T-helper 1 cell treated with Interleukin-12 subunit alpha and Interleukin-12 subunit beta and Interleukin-4 antibody, amounts not matched to agents 30 ng/mL and 1 ng/mL, for 36 hours (primary cell): ENCODE measurements around the gene SNTG2. TPM values are rescaled to one million over a fixed set of nuclear protein-coding genes. Genes with fewer than 3 reads are reported as not detected.

ENCODE experiments used
- intact Hi-C: fragments of 100-400 bp; cut with micrococcal nuclease; formaldehyde crosslinking; loops from one replicate; pipeline ENCODE4 v1.15.1; 2024
- total RNA-seq: library from RNA; stranded (reverse); gene quantifications from 2 replicates; pipeline ENCODE4 v1.2.3, GENCODE V29; 2022

SNTG2 gene
- total RNA-seq, 1 donor from 2014 or later: not detected

DNA sequence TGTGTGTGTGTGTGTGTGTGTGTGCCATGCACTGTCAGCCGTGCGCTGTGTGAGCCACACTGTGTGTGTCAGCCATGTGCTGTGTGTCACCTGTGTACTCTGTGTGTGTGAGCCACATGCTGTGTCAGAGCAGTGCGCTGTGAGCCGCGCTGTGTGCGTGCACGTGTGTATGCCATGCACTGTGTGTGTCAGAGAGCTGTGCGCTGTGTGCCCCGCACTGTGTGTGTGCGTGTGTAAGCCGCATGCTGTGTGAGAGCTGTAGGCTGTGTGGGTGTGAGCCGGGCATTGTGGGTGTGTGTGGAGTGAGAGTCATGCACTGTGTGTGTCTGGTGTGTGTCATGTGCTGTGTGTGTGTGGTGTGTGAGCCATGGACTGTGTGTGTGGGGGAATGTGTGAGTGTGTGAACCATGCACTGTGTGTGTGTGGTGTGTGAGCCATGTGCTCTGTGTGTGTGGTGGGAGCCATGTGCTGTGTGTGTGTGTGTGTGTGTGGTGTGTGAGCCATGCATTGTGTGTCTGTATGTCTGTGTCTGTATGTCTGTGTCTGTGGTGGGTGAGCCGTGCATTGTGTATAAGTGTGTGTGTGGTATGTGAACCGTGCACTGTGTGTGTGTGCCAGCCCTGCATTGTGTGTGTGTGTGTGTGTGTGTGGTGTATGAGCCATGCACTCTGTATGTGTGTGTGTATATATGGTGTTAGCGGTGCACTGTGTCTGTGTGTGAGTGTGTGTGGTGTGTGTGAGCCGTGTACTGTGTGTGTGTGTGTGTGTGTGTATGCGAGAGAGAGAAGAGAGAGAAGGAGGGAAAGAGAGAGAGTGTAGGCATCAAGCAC, 356.3 kb downstream of the SNTG2 start:
- intact Hi-C loops: no loop called here

DNA sequence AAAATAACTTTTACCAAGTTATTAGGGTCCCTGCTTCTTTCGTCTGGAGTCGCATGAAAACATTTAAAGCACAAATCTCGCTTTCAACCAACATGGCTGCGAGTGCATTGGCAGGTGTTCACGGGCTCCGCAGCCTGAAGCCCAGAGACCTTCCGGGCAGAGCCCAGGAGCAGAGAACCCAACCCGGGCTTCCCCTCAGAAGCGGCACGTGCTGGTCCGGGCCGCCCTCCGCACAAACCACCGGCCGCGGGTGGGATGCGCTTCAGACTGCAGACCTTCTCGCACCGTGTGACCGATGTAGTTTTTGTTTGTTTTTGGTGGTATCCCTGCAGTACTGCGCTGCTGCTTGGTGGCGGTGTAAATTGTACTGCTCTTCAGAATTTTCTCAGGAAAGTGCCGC, 357.0 kb downstream of the SNTG2 start:
- intact Hi-C loops: no loop called here

DNA sequence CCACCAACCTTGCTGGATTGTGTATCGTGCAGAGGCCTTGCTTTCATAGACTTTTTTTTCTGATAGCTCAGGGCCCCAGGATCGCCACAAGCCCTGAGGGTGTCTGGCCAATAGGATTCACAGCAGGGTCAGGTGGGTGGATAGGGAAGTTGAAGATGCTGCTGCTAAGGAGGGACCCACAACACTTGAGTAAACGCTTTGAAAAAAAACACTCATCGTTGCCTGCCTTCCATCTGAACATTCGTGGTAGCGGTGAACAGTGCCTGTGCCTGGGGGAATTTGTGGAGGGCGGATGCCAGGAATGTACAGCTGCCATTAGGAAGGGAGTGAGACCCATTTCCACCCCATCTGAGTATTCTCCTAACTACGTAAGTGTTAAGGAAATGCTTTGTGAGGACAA, 358.0 kb downstream of the SNTG2 start:
- intact Hi-C loops: no loop called here

DNA sequence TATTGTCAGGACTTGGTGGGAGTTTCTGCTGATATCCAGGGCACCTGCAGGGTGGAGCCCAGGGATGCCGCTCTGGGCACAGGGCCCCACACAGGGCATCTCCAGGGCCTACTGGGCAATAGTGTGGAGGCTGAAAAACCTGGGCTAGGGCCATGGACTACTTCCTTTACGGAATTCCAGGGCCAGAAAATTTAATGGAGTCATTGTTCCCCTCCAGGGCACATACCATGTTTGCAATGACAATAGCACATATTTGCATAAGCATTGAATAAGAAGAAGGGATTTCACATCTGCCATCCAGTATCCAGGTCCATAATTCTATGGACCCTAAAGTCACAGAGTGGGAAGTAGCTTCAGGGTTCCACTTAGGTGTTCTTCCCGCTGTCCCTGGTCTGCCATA, 358.9 kb downstream of the SNTG2 start:
- intact Hi-C loops: no loop called here

DNA sequence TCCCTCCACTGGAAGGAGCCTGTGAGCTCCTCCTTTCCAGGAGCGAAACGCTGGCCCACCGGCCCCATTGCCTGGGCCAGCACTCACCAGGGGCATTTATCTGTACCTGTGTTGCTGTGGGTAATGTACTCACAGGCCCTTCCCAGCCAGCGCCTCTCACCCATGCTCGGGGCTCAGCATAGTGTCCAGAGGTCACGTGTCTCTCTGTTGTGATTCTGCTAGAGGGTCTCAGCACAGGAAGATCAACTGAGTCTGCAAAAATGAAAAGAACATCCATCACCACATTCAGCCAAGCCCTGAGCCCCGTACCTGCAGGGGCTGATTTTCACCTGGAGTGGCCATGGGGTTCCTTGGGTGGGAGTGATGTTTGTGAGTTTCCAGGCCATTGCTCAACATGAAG, 359.6 kb downstream of the SNTG2 start:
- intact Hi-C loops: no loop called here

- intact Hi-C loops: no loop called here
These were observed 360.2 kb downstream of the SNTG2 start for GRCh38 chr2:1310866-1311265.

DNA sequence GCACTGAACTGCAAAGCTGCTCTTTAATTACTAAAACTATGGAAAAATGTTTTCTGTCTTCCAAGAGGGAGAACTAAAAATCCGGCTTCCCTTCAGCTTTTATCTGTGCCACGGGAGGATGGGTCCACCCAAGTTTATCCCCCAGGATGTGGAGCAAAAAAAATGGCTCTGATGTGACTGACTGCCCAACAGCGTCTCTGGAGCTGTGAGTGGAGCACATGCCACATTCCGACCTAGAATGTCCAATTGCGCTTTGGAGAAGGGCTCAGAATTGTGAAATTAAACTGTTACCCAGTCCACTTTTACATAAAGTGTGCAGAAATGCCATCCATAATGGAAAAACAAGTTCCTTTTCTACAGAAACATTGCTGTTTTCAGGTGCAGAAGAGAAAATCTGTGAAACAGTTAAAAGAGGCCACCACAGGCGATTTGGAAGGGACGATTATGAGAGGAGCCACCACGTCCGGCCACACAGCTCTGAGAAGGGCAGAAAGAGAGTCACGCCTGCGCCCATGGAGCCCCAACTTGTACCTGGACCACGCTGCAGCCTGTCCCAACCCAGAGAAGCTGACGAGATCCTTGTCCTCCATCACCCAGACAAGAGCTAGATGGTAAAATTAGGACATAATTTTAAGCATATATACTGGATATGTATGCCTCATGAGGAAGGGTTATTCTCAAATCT, 362.7 kb downstream of the SNTG2 start:
- intact Hi-C loops: no loop called here

- intact Hi-C loops: no loop called here
These were observed 363.6 kb downstream of the SNTG2 start for GRCh38 chr2:1314254-1314653.

DNA sequence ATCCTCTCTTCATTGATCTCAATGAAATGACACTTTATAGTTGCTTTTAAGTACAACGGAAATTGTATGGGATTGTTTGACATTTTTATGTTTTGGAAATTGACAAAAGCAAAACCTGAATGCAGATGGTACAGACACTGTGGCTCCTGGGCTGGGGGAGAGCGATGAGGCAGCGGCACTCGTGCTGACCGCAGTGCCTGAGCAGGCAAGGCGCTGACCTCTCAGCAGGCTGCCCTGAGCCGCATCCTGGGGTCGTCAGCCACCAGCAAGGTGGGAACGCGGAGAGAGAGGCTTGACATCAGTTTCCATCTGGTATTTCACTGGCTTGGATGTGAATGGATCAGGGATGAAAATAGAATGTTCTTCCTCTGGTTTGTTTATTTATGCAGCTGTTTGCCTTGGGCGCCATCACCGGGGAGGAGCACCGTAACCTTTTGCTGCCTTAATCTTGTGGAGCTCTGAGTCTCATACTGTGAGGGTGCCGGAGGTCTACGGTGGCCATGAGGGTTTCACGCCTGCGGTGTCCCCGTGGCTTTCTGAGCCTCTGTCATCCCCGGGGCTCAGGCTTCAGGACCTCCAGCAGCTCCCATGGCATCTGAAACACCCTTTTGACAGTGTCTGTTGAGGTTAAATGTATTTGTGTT, 367.8 kb downstream of the SNTG2 start:
- intact Hi-C loops: no loop called here

GRCh38 chr2:1319393-1319792, 368.7 kb downstream of the SNTG2 start:
- intact Hi-C loops: no loop called here

- intact Hi-C loops: no loop called here
These were observed 370.7 kb downstream of the SNTG2 start for GRCh38 chr2:1321321-1321720.

GRCh38 chr2:1324884-1325283, 374.2 kb downstream of the SNTG2 start:
- intact Hi-C loops: no loop called here

GRCh38 chr2:1328684-1329083, 378.0 kb downstream of the SNTG2 start:
- intact Hi-C loops: no loop called here

DNA sequence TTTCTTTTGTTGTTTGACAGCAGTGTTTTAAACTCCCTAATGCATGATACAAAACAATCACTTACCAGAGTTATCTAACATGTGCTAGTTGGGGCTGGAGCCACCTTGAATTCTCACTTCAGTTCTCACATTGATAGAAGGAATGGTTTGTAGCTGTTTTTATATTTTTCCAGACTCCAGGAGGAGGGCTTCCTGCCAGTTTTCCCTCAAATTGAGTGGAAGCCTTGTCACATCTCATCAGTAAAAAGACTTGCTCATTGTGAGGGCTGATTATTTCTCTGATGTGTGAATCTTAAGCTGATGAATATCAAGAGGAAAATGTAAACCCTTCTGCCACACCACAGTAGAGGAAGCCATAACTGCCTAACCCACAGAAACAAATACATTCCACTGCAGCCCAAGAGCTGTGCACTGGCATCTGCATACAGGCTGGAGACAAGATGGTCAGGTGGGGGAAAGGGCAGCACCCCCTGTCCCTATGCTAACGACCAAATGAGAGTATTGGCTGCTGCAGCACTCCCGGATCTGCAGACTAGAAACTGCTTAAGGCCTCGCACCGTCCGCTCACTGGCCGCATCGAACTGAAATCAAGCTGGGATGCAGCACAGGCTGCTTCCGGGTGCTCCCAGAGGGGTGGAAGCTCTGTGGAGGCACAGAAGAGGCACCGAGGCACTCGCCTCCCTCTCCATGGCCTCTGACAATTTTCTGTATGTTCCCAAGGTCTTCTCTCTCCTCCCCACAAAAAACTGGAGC, 388.9 kb downstream of the SNTG2 start:
- intact Hi-C loops: no loop called here

GRCh38 chr2:1340141-1340512, 389.5 kb downstream of the SNTG2 start:
- intact Hi-C loops: no loop called here

DNA sequence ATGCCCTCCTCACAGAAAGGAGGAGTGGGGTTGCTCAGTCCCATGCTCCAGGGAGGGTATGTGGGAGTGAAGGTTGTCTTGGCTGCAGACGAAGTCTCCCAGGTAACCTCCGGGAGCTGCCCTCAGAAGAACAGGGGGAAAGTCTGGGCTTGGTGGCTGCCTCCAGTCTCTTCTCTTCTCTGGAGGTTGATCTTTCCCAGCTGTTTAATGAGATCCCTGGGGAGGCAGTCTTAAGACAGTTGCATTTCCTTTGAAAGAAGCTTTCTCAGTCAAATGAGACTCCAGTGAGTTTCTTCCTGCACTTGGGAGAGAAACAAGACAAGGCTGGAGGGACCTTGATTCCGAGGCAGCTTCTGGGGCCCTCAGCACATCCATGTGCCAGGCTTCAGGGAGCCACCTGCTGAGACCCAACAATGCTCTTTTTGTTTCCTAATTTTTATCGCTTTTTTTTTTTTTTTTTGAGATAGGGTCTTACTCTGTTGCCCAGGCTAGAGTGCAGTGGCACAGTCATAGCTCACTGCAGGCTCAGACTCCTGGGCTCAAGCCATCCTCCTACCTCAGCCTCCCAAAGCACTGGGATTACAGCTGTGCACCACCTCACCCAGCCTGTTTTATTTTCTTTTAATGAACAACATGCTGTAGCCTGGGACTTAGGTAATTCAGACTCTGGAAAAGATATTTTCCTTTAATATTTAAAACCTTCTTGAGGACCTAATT, 390.9 kb downstream of the SNTG2 start:
- intact Hi-C loops: no loop called here

DNA sequence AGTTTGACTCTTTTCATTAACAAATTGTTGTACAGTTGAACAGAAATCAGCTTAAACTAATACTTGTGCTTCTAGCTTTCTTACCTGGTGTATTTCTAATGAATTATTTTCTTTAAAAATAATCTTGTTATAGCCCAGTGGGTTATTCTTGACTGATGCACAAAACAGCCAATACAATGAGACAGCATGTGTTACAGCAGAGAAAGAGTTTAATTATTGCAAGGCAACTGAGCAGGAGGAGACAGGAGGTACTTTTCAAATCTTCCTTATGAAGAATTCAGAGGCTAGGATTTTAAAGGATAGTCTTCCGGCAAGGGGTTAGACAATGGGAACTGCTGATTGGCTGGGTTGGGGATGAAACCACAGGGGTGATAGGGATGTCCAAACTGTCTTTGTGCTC, 398.1 kb downstream of the SNTG2 start:
- intact Hi-C loops: no loop called here

- intact Hi-C loops: no loop called here
These were observed 399.5 kb downstream of the SNTG2 start for GRCh38 chr2:1350111-1350510.

GRCh38 chr2:1353124-1353523, 402.5 kb downstream of the SNTG2 start:
- intact Hi-C loops: no loop called here

DNA sequence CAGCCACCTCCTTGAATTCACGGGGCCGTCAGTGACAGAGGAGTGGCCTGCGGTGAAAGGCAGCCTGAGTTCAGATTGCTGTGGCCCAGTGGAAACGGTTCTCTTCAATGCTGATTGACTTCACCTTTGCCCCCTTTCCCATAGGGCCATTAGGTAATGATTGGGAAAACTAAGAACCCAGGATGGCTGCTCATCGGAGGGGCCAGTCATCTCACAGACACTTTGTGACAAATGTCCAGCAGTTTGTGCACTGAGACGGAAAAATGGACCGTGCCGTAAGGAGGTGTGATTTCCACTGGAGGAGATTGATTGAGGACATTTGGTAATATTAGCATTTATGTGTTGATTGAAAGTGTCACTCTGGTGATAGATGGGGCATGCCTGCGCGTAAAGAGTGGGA, 402.9 kb downstream of the SNTG2 start:
- intact Hi-C loops: no loop called here

DNA sequence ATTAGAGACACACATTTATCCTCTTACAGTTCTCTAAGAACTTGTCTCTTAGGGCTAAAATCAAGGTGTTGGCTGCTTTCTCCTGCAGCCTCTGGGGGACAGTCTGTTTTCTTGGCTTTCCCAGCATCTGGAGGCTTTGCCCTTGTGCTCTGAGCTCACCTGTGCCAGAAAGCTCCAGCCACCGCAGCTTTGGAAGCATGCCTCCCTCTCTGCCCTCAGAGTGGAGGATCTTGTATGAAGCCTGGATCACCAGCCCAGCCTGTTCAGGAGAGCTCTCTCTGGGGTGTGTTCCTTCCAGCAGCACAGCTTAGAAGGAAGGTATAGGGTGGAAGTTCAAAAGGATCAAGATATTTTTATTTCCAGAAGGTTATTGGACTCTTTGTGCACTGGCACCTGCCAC, 409.5 kb downstream of the SNTG2 start:
- intact Hi-C loops: no loop called here
